IMR-90 (cell line): ENCODE data around the gene ABHD17A. TPM values are rescaled to one million over a fixed set of nuclear protein-coding genes. Genes with fewer than 3 reads are reported as not detected.

Experiments
- ATAC-seq: fragments of 200-7000 bp; cut with Tn5 transposase; 2 replicates; pipeline ENCODE4 v1.9.1; 2020; ENCODE audit warnings: low read depth, mild to moderate bottlenecking, moderate library complexity
- BruUV-seq: library from RNA; stranded (reverse); fragments of 400-500 nt; replicated peaks from 2 replicates; lab custom pipeline; 2021; lab: Mats Ljungman, UMichigan
- CTCF ChIA-PET: fragments of 300-600 bp; formaldehyde crosslinking; extraction: SDS; loops from one replicate; lab custom pipeline; 2021; ENCODE audit warnings: antibody characterized with exemption; lab: Yijun Ruan, JAX
- POLR2A ChIA-PET: fragments of 300-600 bp; sonication (Branson Sonifier 250); formaldehyde crosslinking; loops from one replicate; lab custom pipeline; 2022; ENCODE audit warnings: antibody characterized with exemption; ENCODE audit not compliant: unreplicated experiment; lab: Charles Lee
- DNase-seq: peaks from one replicate; pipeline ENCODE4 v3.0.0; 2013
- H2AFZ ChIP-seq: replicated peaks from 2 replicates; pipeline ENCODE3; 2013; ENCODE audit warnings: low read length, mild to moderate bottlenecking; ENCODE audit not compliant: poor library complexity
- H2AK5ac ChIP-seq: 2 replicates; pipeline ENCODE4 v1.6.1; 2013; ENCODE audit warnings: low read depth, low read length, inconsistent platforms
- H2AK9ac ChIP-seq: replicated peaks from 2 replicates; pipeline ENCODE3; 2013; ENCODE audit warnings: mild to moderate bottlenecking, low read depth, low read length, moderate library complexity; ENCODE audit not compliant: poor library complexity
- H2BK120ac ChIP-seq: 2 replicates; pipeline ENCODE4 v1.6.1; 2013; ENCODE audit warnings: low read depth, low read length, inconsistent platforms
- H2BK15ac ChIP-seq: 3 replicates; pipeline ENCODE4 v1.6.1; 2013; ENCODE audit warnings: low read depth, low read length, inconsistent platforms
- H2BK20ac ChIP-seq: 2 replicates; pipeline ENCODE4 v1.6.1; 2013; ENCODE audit warnings: low read depth, mild to moderate bottlenecking, inconsistent platforms, low read length, moderate library complexity
- H2BK5ac ChIP-seq: 2 replicates; pipeline ENCODE4 v1.6.1; 2013; ENCODE audit warnings: mild to moderate bottlenecking, low read depth, low read length, inconsistent platforms; ENCODE audit not compliant: poor library complexity, severe bottlenecking
- H3K14ac ChIP-seq: replicated peaks from 2 replicates; pipeline ENCODE4 v1.6.1; 2013; ENCODE audit warnings: low read depth, low read length, inconsistent platforms
- H3K18ac ChIP-seq: 2 replicates; pipeline ENCODE4 v1.6.1; 2013; ENCODE audit warnings: low read depth, low read length, control low read depth
- H3K23ac ChIP-seq: 2 replicates; pipeline ENCODE4 v1.6.1; 2013; ENCODE audit warnings: low read depth, low read length, inconsistent platforms
- H3K27ac ChIP-seq: 2 replicates; pipeline ENCODE4 v1.5.1; 2013; ENCODE audit warnings: mild to moderate bottlenecking, control low read depth, low read length; ENCODE audit not compliant: insufficient read depth
- H3K27me3 ChIP-seq: 2 replicates; pipeline ENCODE4 v1.6.1; 2013; ENCODE audit warnings: low read length; ENCODE audit not compliant: control insufficient read depth, insufficient read depth
- H3K36me3 ChIP-seq: 2 replicates; pipeline ENCODE4 v1.6.1; 2013; ENCODE audit warnings: low read length, mixed read lengths; ENCODE audit not compliant: control insufficient read depth, insufficient read depth
- H3K4ac ChIP-seq: 2 replicates; pipeline ENCODE4 v1.6.1; 2013; ENCODE audit warnings: low read depth, low read length, inconsistent platforms
- H3K4me1 ChIP-seq: 2 replicates; pipeline ENCODE4 v1.6.1; 2013; ENCODE audit warnings: low read length, mixed read lengths; ENCODE audit not compliant: control insufficient read depth, insufficient read depth
- H3K4me2 ChIP-seq: 2 replicates; pipeline ENCODE4 v1.6.1; 2013; ENCODE audit warnings: low read depth, mild to moderate bottlenecking, control low read depth, low read length, moderate library complexity
- H3K4me3 ChIP-seq: 2 replicates; pipeline ENCODE4 v1.5.1; 2013; ENCODE audit warnings: low read depth, mild to moderate bottlenecking, control low read depth, low read length, moderate library complexity; ENCODE audit not compliant: insufficient read depth
- H3K56ac ChIP-seq: 2 replicates; pipeline ENCODE4 v1.6.1; 2013; ENCODE audit warnings: low read length, inconsistent platforms; ENCODE audit not compliant: insufficient read depth; ENCODE audit errors: extremely low read depth
- H3K79me1 ChIP-seq, 2 experiments: 2 replicates each; pipeline ENCODE4 v1.6.1; 2013; ENCODE audit warnings: low read length in 2 of 2, inconsistent platforms in 1 of 2, low read depth in 1 of 2
- H3K9ac ChIP-seq: 2 replicates; pipeline ENCODE4 v1.6.1; 2013; ENCODE audit warnings: low read depth, low read length, control low read depth
- H3K9me1 ChIP-seq: 2 replicates; pipeline ENCODE4 v1.6.1; 2013; ENCODE audit warnings: low read length, inconsistent platforms; ENCODE audit not compliant: insufficient read depth
- H3K9me3 ChIP-seq: 2 replicates; pipeline ENCODE4 v1.6.1; 2013; ENCODE audit warnings: low read length; ENCODE audit not compliant: control insufficient read depth, insufficient read depth
- H4K20me1 ChIP-seq: 2 replicates; pipeline ENCODE4 v1.6.1; 2013; ENCODE audit warnings: low read length, inconsistent platforms; ENCODE audit not compliant: insufficient read depth
- H4K5ac ChIP-seq: 2 replicates; pipeline ENCODE4 v1.6.1; 2013; ENCODE audit warnings: mild to moderate bottlenecking, low read depth, low read length, control low read depth
- H4K8ac ChIP-seq, 2 experiments: 2 replicates each; pipeline ENCODE4 v1.6.1; 2013; ENCODE audit warnings: low read depth in 2 of 2, low read length in 2 of 2, control low read depth in 1 of 2, inconsistent platforms in 1 of 2
- H4K91ac ChIP-seq: 2 replicates; pipeline ENCODE4 v1.6.1; 2013; ENCODE audit warnings: low read depth, low read length, inconsistent platforms; ENCODE audit not compliant: insufficient read depth
- BHLHE40 ChIP-seq: fragments of 150-350 bp; IDR thresholded peaks from 2 replicates; pipeline ENCODE4 v1.6.1; 2016; ENCODE audit warnings: mild to moderate bottlenecking, low read depth, low read length
- CEBPB ChIP-seq: IDR thresholded peaks from 2 replicates; pipeline ENCODE4 v1.6.1; 2012; ENCODE audit warnings: low read depth, low read length, improper control_type of control experiment
- CHD1 ChIP-seq: IDR thresholded peaks from 2 replicates; pipeline ENCODE4 v1.6.1; 2012; ENCODE audit warnings: low read depth, low read length, improper control_type of control experiment
- ELK1 ChIP-seq: fragments of 150-350 bp; IDR thresholded peaks from 2 replicates; pipeline ENCODE4 v1.6.1; 2016; ENCODE audit warnings: low read depth, mild to moderate bottlenecking, low read length, moderate library complexity, borderline replicate concordance
- FOS ChIP-seq: fragments of 150-350 bp; IDR thresholded peaks from 2 replicates; pipeline ENCODE4 v1.6.1; 2016; ENCODE audit warnings: low read depth, low read length
- MAFK ChIP-seq: IDR thresholded peaks from 2 replicates; pipeline ENCODE4 v1.6.1; 2012; ENCODE audit warnings: low read depth, low read length, improper control_type of control experiment
- MAZ ChIP-seq: IDR thresholded peaks from 2 replicates; pipeline ENCODE4 v1.6.1; 2012; ENCODE audit warnings: low read depth, mild to moderate bottlenecking, low read length, improper control_type of control experiment, moderate library complexity, borderline replicate concordance
- MXI1 ChIP-seq: IDR thresholded peaks from 2 replicates; pipeline ENCODE4 v1.6.1; 2012; ENCODE audit warnings: low read depth, mild to moderate bottlenecking, low read length, moderate library complexity, borderline replicate concordance
- NFE2L2 ChIP-seq: fragments of 150-350 bp; IDR thresholded peaks from 2 replicates; pipeline ENCODE4 v1.6.1; 2016; ENCODE audit warnings: low read depth, mild to moderate bottlenecking, low read length
- POLR2A ChIP-seq: IDR thresholded peaks from 2 replicates; pipeline ENCODE4 v1.6.1; 2012; ENCODE audit warnings: mild to moderate bottlenecking, low read depth, low read length
- RAD21 ChIP-seq: IDR thresholded peaks from 2 replicates; pipeline ENCODE4 v1.6.1; 2012; ENCODE audit warnings: low read length, improper control_type of control experiment
- RCOR1 ChIP-seq: IDR thresholded peaks from 2 replicates; pipeline ENCODE4 v1.6.1; 2012; ENCODE audit warnings: mild to moderate bottlenecking, low read length, improper control_type of control experiment; ENCODE audit not compliant: insufficient replicate concordance
- RFX5 ChIP-seq: IDR thresholded peaks from 2 replicates; pipeline ENCODE4 v1.8.0; 2012; ENCODE audit warnings: low read depth, mild to moderate bottlenecking, low read length, moderate library complexity
- SMC3 ChIP-seq: fragments of 150-350 bp; IDR thresholded peaks from 2 replicates; pipeline ENCODE4 v1.6.1; 2016; ENCODE audit warnings: low read depth, mild to moderate bottlenecking, antibody characterized with exemption, low read length, moderate library complexity
- WGBS, 2 experiments: methylation state at CpG; one replicate each; pipeline versions ENCODE4 v1.1.5 to v1.1.7; 2013; ENCODE audit warnings: missing lambda C conversion rate in 2 of 2; ENCODE audit not compliant: insufficient read length in 1 of 2; ENCODE audit errors: extremely low coverage in 2 of 2; 5-methylcytosine and 5-hydroxymethylcytosine counted together
- dilution Hi-C: fragments of 300-500 bp; cut with HindIII; formaldehyde crosslinking; loops from one replicate; pipeline ENCODE4 v1.14.3; 2018; ENCODE audit warnings: low sequenced_read_pairs; ENCODE audit not compliant: unreplicated experiment
- in situ Hi-C: fragments of 300-500 bp; cut with MboI; formaldehyde crosslinking; loops from 3 replicates; pipeline ENCODE4 v1.14.3; 2019; ENCODE audit warnings: low sequenced_read_pairs, inconsistent platforms, mixed read lengths
- intact Hi-C: fragments of 100-400 bp; cut with micrococcal nuclease; formaldehyde crosslinking; loops from 2 replicates; pipeline ENCODE4 v1.10.0; 2022
- polyA plus RNA-seq, 3 experiments: library from polyadenylated mRNA; depleted of rRNA; stranded (reverse); fragments of >200 nt; gene quantifications; 2 replicates each; pipeline ENCODE4 v1.2.3, GENCODE V29; 2012; ENCODE audit warnings: low replicate concordance in 1 of 3
- total RNA-seq: library from RNA; depleted of rRNA; stranded (reverse); fragments of >200 nt; gene quantifications from 2 replicates; pipeline ENCODE4 v1.2.3, GENCODE V29; 2012
- TF ChIP-seq, protein P1 (sequence below): fragments of 150-350 bp; IDR thresholded peaks from 2 replicates; pipeline ENCODE4 v1.6.1; 2017; ENCODE audit warnings: mild to moderate bottlenecking, antibody characterized with exemption, low read length, low read depth
- TF ChIP-seq, protein P2 (sequence below): conservative IDR thresholded peaks from 2 replicates; pipeline ENCODE4 v1.5.1; 2012; ENCODE audit warnings: mild to moderate bottlenecking, low read depth, low read length, improper control_type of control experiment

The ABHD17A gene
- total and polyA plus RNA-seq, 2 of the 4 experiments (the other 2 are of a cell fraction), result 37.8 to 76.2 TPM

DNA sequence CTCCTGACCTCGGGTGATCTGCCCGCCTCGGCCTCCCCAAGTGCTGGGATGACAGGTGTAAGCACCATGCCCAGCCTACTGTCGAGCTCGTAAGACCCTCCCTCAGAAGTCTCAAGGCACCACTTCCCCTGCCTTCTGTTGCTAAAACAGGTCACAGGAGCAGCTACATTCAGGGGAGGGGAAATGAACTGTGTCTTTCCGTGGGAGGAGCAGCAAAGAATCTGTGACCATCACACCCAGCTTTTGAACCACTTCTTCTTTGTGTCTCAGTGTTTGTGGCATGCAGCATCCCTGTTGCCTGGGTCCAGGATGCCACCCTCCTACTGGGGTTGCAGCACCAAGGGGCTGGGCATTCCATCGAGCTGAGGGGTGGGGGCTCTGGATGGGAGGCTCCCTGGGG is 47.9 kb upstream of the ABHD17A start:
- Histone ChIP-seq H2BK20ac (no peak overlapping the region), H4K20me1 (no peaks in the 10 kb centered on the region), H4K91ac (no peak overlapping the region), H2BK5ac (no peak overlapping the region), H3K4me3 (no peak overlapping the region), H3K9ac (no peak overlapping the region), H3K9me3 (no peaks in the 10 kb centered on the region; the same call in 1 of the 2 replicates), H3K4me1 (peaks cover 6% of the 10 kb centered on the region), H3K36me3 (no peaks in the 10 kb centered on the region), H3K56ac (no peak overlapping the region), H3K18ac (no peak overlapping the region), H3K9me1 (no peaks in the 10 kb centered on the region), H3K27me3 (no peaks in the 10 kb centered on the region), H3K14ac (no peak overlapping the region), H3K4ac (no peak overlapping the region), H2AK9ac (no peak overlapping the region), H3K4me2 (no peak overlapping the region), H4K5ac (no peak overlapping the region), H4K8ac (no peak overlapping the region), H2AFZ (no peak overlapping the region), H3K23ac (no peak overlapping the region), H3K27ac (no peak overlapping the region), H2BK120ac (no peak overlapping the region), H2AK5ac (no peak overlapping the region), H3K79me1 (no peaks in the 10 kb centered on the region), H2BK15ac (no peak overlapping the region)
- no CpG with 5 or more reads among the region's 7 CpGs for WGBS, 2 experiments
- in situ Hi-C loops (no loop called here), dilution Hi-C loops (no loop called here), intact Hi-C loops (no loop called here)
- ChIA-PET CTCF (no interaction called here), POLR2A (no interaction called here)
- TF ChIP-seq SMC3, result no peak
- TF ChIP-seq, protein P1, sequence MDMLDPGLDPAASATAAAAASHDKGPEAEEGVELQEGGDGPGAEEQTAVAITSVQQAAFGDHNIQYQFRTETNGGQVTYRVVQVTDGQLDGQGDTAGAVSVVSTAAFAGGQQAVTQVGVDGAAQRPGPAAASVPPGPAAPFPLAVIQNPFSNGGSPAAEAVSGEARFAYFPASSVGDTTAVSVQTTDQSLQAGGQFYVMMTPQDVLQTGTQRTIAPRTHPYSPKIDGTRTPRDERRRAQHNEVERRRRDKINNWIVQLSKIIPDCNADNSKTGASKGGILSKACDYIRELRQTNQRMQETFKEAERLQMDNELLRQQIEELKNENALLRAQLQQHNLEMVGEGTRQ, result no peak
- no peak for TF ChIP-seq NFE2L2
- TF ChIP-seq POLR2A, result no peak
- no peak for TF ChIP-seq MAZ
- TF ChIP-seq RAD21, result no peak
- no peak for TF ChIP-seq RFX5
- TF ChIP-seq BHLHE40, result no peak
- TF ChIP-seq, protein P2, sequence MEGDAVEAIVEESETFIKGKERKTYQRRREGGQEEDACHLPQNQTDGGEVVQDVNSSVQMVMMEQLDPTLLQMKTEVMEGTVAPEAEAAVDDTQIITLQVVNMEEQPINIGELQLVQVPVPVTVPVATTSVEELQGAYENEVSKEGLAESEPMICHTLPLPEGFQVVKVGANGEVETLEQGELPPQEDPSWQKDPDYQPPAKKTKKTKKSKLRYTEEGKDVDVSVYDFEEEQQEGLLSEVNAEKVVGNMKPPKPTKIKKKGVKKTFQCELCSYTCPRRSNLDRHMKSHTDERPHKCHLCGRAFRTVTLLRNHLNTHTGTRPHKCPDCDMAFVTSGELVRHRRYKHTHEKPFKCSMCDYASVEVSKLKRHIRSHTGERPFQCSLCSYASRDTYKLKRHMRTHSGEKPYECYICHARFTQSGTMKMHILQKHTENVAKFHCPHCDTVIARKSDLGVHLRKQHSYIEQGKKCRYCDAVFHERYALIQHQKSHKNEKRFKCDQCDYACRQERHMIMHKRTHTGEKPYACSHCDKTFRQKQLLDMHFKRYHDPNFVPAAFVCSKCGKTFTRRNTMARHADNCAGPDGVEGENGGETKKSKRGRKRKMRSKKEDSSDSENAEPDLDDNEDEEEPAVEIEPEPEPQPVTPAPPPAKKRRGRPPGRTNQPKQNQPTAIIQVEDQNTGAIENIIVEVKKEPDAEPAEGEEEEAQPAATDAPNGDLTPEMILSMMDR, result no peak
- no peak for TF ChIP-seq RCOR1
- no peak for TF ChIP-seq FOS
- TF ChIP-seq MAFK, result no peak
- no peak for TF ChIP-seq ELK1
- TF ChIP-seq CHD1, result no peak
- no peak for TF ChIP-seq CEBPB
- no peak for TF ChIP-seq MXI1
- DNase-seq (no peak), ATAC-seq (no peak)
- BruUV-seq, result no TSS peak
